ENCODE data around the gene FST. TPM values are rescaled to one million over a fixed set of nuclear protein-coding genes. Genes with fewer than 3 reads are reported as not detected.

The FST gene
- total and polyA plus RNA-seq, 8 donors: 0.60 to 3.7 (median 0.88) TPM

- TF ChIP-seq, protein P1, sequence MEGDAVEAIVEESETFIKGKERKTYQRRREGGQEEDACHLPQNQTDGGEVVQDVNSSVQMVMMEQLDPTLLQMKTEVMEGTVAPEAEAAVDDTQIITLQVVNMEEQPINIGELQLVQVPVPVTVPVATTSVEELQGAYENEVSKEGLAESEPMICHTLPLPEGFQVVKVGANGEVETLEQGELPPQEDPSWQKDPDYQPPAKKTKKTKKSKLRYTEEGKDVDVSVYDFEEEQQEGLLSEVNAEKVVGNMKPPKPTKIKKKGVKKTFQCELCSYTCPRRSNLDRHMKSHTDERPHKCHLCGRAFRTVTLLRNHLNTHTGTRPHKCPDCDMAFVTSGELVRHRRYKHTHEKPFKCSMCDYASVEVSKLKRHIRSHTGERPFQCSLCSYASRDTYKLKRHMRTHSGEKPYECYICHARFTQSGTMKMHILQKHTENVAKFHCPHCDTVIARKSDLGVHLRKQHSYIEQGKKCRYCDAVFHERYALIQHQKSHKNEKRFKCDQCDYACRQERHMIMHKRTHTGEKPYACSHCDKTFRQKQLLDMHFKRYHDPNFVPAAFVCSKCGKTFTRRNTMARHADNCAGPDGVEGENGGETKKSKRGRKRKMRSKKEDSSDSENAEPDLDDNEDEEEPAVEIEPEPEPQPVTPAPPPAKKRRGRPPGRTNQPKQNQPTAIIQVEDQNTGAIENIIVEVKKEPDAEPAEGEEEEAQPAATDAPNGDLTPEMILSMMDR (IDR thresholded peaks at IDR 0.05): no peak
- Histone ChIP-seq H3K4me1 (no peaks in the 10 kb centered on the region), H3K9me3 (no peaks in the 10 kb centered on the region), H3K27me3 (no peaks in the 10 kb centered on the region), H3K4me3 (no peak overlapping the region), H3K27ac (no peak overlapping the region), H3K36me3 (no peaks in the 10 kb centered on the region)
- intact Hi-C loops (cut with DNase I): no loop called here
- DNase-seq (no peak), ATAC-seq (no peak)
Measured at GRCh38 chr5:53463909-53464621, 16.4 kb upstream of the FST start.

DNA sequence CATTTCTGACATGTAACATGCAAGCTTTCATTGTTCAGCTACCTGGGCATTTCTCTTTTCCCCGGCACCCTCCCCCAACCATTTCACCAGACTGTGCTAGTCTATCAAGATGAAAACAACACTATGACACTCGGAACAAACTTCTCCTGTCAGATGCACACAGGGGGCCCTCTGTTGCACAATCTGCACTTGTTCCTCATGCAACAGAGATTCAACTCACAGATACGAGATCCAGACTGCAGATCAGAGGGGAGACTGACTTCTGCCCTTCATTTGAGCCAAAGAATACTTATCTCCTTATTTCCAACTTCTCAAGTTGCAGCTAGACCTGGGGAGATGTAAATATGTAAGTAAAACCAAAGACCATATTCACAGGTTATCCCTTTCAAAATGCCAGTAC lies 15.7 kb upstream of the FST start:
- no peak for ATAC-seq
- no peaks in the 10 kb centered on the region for H3K9me3 ChIP-seq
- TF ChIP-seq, protein P1 (IDR thresholded peaks at IDR 0.05): no peak
- DNase-seq: no peak
- H3K27me3 ChIP-seq: no peaks in the 10 kb centered on the region
- H3K27ac ChIP-seq: no peak overlapping the region
- H3K4me1 ChIP-seq: no peaks in the 10 kb centered on the region
- intact Hi-C loops (cut with DNase I): no loop called here
- H3K4me3 ChIP-seq: no peak overlapping the region
- H3K36me3 ChIP-seq: no peaks in the 10 kb centered on the region

GRCh38 chr5:53469946-53470687 lies 10.3 kb upstream of the FST start:
- H3K9me3 ChIP-seq: no peaks in the 10 kb centered on the region
- no peaks in the 10 kb centered on the region for H3K36me3 ChIP-seq
- DNase-seq (no peak), ATAC-seq (no peak)
- H3K4me3 ChIP-seq: no peak overlapping the region
- no peaks in the 10 kb centered on the region for H3K4me1 ChIP-seq
- TF ChIP-seq, protein P1 (IDR thresholded peaks at IDR 0.05): no peak
- intact Hi-C loops (cut with DNase I): no loop called here
- H3K27ac ChIP-seq: no peak overlapping the region
- H3K27me3 ChIP-seq: no peaks in the 10 kb centered on the region

DNA sequence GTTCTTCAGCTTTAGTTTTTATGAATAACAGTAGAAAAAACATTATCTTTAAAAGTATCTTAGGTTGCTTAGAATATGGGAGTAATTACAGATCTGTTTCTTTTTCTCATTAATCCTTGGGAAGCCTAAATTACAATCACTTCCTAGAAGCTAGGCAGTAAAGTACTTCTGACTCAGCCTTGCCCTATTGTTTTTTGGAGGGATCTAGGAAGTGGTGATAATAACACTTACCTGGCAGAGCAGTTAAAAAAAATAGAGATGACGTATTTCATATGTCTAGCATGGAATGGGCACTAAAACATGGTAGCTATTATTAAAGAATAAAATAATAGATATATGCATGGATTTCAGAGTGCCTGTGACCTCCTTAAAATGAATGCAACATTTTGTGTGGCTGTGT lies 8.2 kb upstream of the FST start:
- Histone ChIP-seq H3K36me3 (no peaks in the 10 kb centered on the region), H3K4me3 (no peak overlapping the region), H3K9me3 (no peaks in the 10 kb centered on the region), H3K4me1 (no peaks in the 10 kb centered on the region), H3K27me3 (peaks cover 0 to 9% of the 10 kb centered on the region in 2 donors), H3K27ac (no peak overlapping the region)
- ATAC-seq: no peak
- TF ChIP-seq, protein P1 (IDR thresholded peaks at IDR 0.05): no peak
- intact Hi-C loops (cut with DNase I): no loop called here
- no peak for DNase-seq

DNA sequence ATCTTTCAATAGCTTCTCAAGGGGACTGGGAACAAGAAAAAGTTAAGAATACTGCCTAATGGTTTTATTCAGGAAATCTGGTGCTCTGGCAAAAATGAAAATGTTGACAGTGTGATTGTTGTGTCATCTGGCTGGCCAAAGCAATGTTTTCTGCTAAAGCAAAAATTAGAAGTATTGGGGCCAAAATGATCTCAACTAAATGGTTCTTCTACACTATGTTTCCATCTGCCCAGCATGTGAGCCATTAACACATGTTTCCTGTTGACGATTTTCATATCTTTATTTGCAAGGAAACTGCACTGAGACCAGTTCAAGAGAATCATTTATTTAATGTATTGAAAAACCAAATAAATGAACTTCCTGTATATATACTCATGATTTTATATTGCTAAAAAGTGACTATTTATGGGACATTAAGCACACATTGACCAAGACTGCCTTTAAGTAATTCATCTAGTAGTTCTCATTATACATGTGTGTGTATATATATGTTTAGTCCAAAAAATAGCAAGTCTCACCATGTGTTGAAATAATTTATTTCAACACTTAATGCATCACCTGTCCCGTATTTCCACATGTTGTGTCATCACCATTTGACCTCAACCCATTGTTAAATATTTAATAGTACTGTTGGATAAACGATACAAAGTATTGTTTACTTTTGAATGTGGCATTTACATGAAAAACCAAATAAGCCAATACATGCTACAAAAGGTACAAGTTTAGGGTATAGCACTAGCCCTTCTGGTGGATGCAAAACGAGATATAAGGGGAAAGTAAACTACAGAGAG lies 7.5 kb upstream of the FST start:
- TF ChIP-seq, protein P1 (IDR thresholded peaks at IDR 0.05): no peak
- H3K9me3 ChIP-seq: no peaks in the 10 kb centered on the region

More for the DNA sequence above, 7.5 kb upstream of the FST start:
- Histone ChIP-seq H3K27ac (no peak overlapping the region), H3K36me3 (no peaks in the 10 kb centered on the region), H3K4me1 (no peaks in the 10 kb centered on the region), H3K4me3 (no peak overlapping the region), H3K27me3 (peaks cover 0 to 14% of the 10 kb centered on the region in 2 donors)
- intact Hi-C loops (cut with DNase I): no loop called here
- ATAC-seq (no peak), DNase-seq (no peak)

All from left lung (tissue), 10 donors.